ENCODE measurements around the gene OR2T11. TPM values are rescaled to one million over a fixed set of nuclear protein-coding genes. Genes with fewer than 3 reads are reported as not detected.

Gene OR2T11
- polyA plus RNA-seq, 6 donors from 2014 or later, result 0.18 TPM; not detected in 5

DNA sequence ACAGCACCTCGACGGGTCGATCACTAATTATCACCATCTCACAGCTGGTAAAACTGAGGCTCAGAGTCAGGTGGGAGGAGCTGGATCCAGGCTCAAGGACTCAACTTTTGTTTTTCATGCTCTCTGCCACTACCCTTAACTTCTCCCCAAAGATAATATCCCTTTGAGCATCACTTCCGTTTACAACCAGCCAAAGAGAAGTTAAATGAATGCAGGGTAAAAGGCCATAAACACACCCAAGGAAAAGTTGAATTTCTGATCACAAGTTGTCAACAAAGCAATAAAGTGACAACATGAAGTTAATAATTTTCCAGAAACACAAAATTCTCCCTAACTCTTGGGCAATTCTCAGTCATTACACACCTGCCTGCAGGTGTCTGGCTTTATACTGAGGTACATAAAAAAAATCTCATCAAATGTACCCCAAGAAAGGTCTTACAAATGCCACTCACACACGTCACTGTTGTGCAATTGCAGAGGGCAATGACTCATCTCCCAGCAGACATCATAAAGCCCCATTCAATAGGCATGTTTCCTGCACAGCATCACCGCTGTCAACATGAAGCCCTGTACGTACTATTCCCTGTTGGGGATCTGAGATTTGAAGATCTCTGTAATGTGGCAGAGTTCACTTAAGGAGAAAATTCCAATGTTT lies 3.4 kb downstream of the OR2T11 start:
- DNase-seq, result no peak
- no peak overlapping the region for H3K27ac Mint-ChIP-seq
- peaks cover 0 to 4% (median 0%) of the 10 kb centered on the region in 3 donors for H3K4me1 Mint-ChIP-seq
- peaks cover 0 to 14% of the 10 kb centered on the region in 2 donors for H3K36me3 Mint-ChIP-seq
- H3K9me3 Mint-ChIP-seq, result peaks cover 0 to 1% (median 0%) of the 10 kb centered on the region in 7 donors
- H3K4me3 Mint-ChIP-seq, result no peak overlapping the region
- H3K27me3 Mint-ChIP-seq, result peaks cover 0 to 9% (median 0%) of the 10 kb centered on the region in 3 donors
- no peak for ATAC-seq (ENCODE audit: low read depth in 2 of 2)

- no peak overlapping the region for H3K27ac Mint-ChIP-seq
- peaks cover 0 to 14% of the 10 kb centered on the region in 2 donors for H3K36me3 Mint-ChIP-seq
- no peak overlapping the region for H3K4me3 Mint-ChIP-seq
- H3K9me3 Mint-ChIP-seq, result peaks cover 0 to 1% (median 0%) of the 10 kb centered on the region in 7 donors
- H3K4me1 Mint-ChIP-seq, result peaks cover 0 to 4% (median 0%) of the 10 kb centered on the region in 3 donors
- no peak for ATAC-seq (ENCODE audit: low read depth in 2 of 2)
- DNase-seq, result no peak
- peaks cover 0 to 9% (median 0%) of the 10 kb centered on the region in 3 donors for H3K27me3 Mint-ChIP-seq
These were observed 4.3 kb downstream of the OR2T11 start for GRCh38 chr1:248630551-248630950.

DNA sequence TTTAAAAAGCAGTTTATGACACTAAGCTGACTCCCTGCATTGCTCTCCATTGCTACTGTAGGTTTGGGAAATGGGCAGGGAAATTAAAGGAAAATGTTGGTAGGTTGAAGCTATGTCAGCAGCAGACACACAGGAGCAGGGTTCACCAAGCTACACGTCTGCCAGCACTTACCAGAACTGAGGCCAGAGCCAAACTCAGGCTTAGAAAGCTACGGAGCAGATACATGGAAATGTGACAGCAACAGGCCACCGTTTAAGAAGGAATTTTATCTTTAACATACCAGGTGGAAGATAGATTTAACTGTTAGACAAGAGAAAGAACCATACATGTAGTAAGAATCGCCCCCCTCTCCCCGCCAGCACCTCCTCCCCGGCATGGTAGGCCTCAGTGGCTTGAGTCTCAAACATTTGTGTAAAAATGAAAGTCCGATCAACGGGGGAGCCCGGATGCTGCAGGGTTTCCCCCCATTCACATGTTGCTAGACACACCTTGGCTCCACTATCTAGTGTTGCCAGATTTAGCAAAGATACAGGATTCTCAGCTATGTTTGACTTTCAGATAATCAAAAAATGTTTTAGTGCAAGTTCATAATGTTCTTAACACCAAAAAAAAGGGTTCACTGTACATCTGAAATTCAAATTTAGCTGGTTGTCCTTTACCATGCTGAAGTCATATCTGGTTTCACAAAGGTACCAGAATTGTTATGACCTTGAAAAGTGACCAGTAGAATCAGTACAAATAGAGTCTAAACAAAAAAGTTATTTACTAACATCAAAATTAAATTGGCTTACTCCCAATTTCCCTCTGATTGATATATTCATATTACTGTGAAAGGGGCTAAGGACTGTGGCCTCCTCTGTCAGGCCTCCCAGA lies 6.7 kb downstream of the OR2T11 start:
- Mint-ChIP-seq H3K4me1 (peaks cover 0 to 4% (median 2%) of the 10 kb centered on the region in 3 donors), H3K36me3 (peaks cover 0 to 14% of the 10 kb centered on the region in 2 donors), H3K4me3 (no peak overlapping the region), H3K27me3 (peaks cover 0 to 9% (median 0%) of the 10 kb centered on the region in 3 donors), H3K27ac (peak overlapping the region in 2 of 6 donors; percentile 41 to 78), H3K9me3 (peaks cover 0 to 1% (median 0%) of the 10 kb centered on the region in 7 donors)
- DNase-seq (no peak), ATAC-seq (ENCODE audit: low read depth in 2 of 2) (no peak)

GRCh38 chr1:248625971-248626370 lies 8.9 kb downstream of the OR2T11 start:
- ATAC-seq (ENCODE audit: low read depth in 2 of 2) (no peak), DNase-seq (no peak)
- Mint-ChIP-seq H3K9me3 (peaks cover 0 to 1% (median 0%) of the 10 kb centered on the region in 7 donors), H3K4me1 (peaks cover 7 to 9% (median 9%) of the 10 kb centered on the region in 3 donors), H3K36me3 (peaks cover 0 to 13% of the 10 kb centered on the region in 2 donors), H3K27ac (no peak overlapping the region), H3K4me3 (no peak overlapping the region), H3K27me3 (peaks cover 0 to 9% (median 0%) of the 10 kb centered on the region in 3 donors)

DNA sequence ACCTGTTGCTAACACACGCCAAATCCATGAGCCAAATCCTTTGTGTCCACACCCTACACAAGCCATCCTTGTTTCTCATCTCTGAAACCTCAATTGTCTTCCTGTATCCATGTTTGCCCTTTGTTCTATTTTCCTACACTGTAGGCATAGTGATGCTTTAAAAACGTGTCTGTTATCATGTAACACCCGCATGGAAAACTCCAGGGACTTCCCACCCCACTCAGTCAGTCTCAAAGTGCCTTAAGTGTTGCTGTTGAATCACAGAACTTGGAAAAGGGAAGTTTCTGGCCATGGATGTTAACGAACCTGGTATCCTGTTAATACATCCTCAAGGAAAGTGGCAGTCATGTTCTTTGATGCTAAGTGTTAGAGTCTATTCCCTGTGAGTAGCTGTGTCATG lies 9.7 kb downstream of the OR2T11 start:
- no peak overlapping the region for H3K4me3 Mint-ChIP-seq
- peaks cover 7 to 9% (median 9%) of the 10 kb centered on the region in 3 donors for H3K4me1 Mint-ChIP-seq
- ATAC-seq (ENCODE audit: low read depth in 2 of 2), result no peak
- H3K9me3 Mint-ChIP-seq, result no peaks in the 10 kb centered on the region
- H3K27ac Mint-ChIP-seq, result no peak overlapping the region
- H3K27me3 Mint-ChIP-seq, result peaks cover 0 to 4% (median 0%) of the 10 kb centered on the region in 3 donors
- peaks cover 0 to 7% of the 10 kb centered on the region in 2 donors for H3K36me3 Mint-ChIP-seq
- no peak for DNase-seq

- Mint-ChIP-seq H3K4me1 (peaks cover 9 to 16% (median 13%) of the 10 kb centered on the region in 3 donors), H3K36me3 (no peaks in the 10 kb centered on the region), H3K27me3 (no peaks in the 10 kb centered on the region), H3K9me3 (no peaks in the 10 kb centered on the region), H3K27ac (peak overlapping the region in 5 of 6 donors; percentile 56 to 96 (median 84)), H3K4me3 (peak overlapping the region in 3 of 8 donors; percentile 0 to 51 (median 23))
- peak; percentile 45 for DNase-seq
- ATAC-seq (ENCODE audit: low read depth in 2 of 2), result peak; percentile 86
These were observed 12.3 kb downstream of the OR2T11 start for GRCh38 chr1:248622570-248623001.

DNA sequence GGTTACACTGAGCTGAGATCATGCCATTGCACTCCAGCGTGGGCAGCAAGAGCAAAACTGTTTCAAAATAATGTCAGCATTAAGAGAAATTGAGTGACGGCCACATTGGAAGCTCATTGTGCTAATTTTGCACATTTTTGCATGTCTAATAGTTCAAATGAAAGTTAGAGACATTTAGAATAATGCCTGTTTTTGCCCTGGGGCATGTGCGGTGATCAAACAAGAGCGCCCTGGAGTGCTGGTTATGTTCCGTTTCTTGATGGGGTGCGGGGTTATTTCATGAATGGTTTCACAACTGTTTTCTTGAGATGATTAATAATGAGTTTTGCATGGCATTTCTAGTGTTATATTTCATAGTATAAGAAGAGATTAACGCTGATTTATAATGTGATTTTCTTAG lies 13.1 kb downstream of the OR2T11 start:
- Mint-ChIP-seq H3K36me3 (no peaks in the 10 kb centered on the region), H3K9me3 (no peaks in the 10 kb centered on the region), H3K4me3 (no peak overlapping the region), H3K27ac (no peak overlapping the region), H3K4me1 (peaks cover 9 to 16% (median 13%) of the 10 kb centered on the region in 3 donors), H3K27me3 (no peaks in the 10 kb centered on the region)
- no peak for ATAC-seq (ENCODE audit: low read depth in 2 of 2)
- DNase-seq, result no peak

GRCh38 chr1:248618878-248619277 lies 16.0 kb downstream of the OR2T11 start:
- peak; percentile 30 for DNase-seq
- H3K27me3 Mint-ChIP-seq, result no peaks in the 10 kb centered on the region
- H3K27ac Mint-ChIP-seq, result peak overlapping the region in 1 of 6 donors; percentile 57
- no peak overlapping the region for H3K4me3 Mint-ChIP-seq
- H3K9me3 Mint-ChIP-seq, result no peaks in the 10 kb centered on the region
- H3K4me1 Mint-ChIP-seq, result peaks cover 9 to 16% (median 13%) of the 10 kb centered on the region in 3 donors
- peak; percentile 21 to 29 for ATAC-seq (ENCODE audit: low read depth in 2 of 2)
- no peaks in the 10 kb centered on the region for H3K36me3 Mint-ChIP-seq

DNA sequence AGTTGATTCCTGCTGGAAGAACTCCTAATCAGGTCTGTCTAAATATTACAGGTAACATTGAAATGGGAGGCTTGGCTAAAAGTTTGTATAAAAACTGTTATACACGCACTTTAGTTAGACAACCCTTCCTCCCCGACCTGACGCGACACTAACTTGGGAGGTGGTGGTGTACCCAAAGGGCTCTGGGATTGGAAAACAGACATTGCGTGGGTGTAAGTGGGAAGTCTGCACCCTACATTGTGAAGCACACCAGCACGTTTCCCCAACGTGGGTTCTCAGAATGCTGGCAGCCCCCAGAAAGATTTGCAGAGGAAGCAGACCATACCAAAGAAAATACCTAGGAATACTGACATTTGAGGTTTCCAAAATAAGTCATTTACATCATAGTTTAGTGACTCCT lies 16.8 kb downstream of the OR2T11 start:
- Mint-ChIP-seq H3K4me3 (no peak overlapping the region), H3K9me3 (no peaks in the 10 kb centered on the region), H3K4me1 (peaks cover 7 to 16% (median 13%) of the 10 kb centered on the region in 3 donors), H3K27ac (peak overlapping the region in 1 of 6 donors; percentile 19), H3K27me3 (no peaks in the 10 kb centered on the region), H3K36me3 (no peaks in the 10 kb centered on the region)
- DNase-seq, result no peak
- ATAC-seq (ENCODE audit: low read depth in 2 of 2), result no peak

DNA sequence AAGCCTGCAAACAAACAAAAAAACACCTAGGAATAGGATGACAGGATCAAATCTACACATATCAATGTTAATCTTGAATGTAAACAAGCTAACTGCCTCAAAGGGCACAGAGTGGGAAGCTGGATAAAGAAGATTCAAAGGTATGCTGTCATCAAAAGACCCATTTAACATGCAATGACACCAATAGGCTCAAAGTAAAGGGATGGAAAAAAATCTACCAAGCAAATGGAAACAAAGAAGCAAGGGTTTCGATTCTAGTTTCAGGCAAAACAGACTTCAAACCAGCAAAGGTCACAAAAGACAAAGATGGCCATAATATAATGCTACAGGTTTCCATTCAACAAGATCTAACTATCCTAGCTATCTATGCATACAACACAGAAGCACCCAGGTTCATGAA lies 21.1 kb downstream of the OR2T11 start:
- Mint-ChIP-seq H3K27me3 (no peaks in the 10 kb centered on the region), H3K4me1 (peaks cover 0 to 4% (median 3%) of the 10 kb centered on the region in 3 donors), H3K4me3 (no peak overlapping the region), H3K9me3 (no peaks in the 10 kb centered on the region), H3K36me3 (no peaks in the 10 kb centered on the region), H3K27ac (peak overlapping the region in 1 of 6 donors; percentile 57)
- no peak for ATAC-seq (ENCODE audit: low read depth in 2 of 2)
- no peak for DNase-seq

- H3K4me1 Mint-ChIP-seq, result no peaks in the 10 kb centered on the region
- no peaks in the 10 kb centered on the region for H3K9me3 Mint-ChIP-seq
- DNase-seq, result no peak
- H3K36me3 Mint-ChIP-seq, result no peaks in the 10 kb centered on the region
- no peaks in the 10 kb centered on the region for H3K27me3 Mint-ChIP-seq
- peak overlapping the region in 2 of 6 donors; percentile 21 to 49 for H3K27ac Mint-ChIP-seq
- no peak for ATAC-seq (ENCODE audit: low read depth in 2 of 2)
- no peak overlapping the region for H3K4me3 Mint-ChIP-seq
These were observed 22.9 kb downstream of the OR2T11 start for GRCh38 chr1:248611883-248612414.

- DNase-seq (no peak), ATAC-seq (ENCODE audit: low read depth in 2 of 2) (no peak)
- Mint-ChIP-seq H3K4me3 (no peak overlapping the region), H3K36me3 (no peaks in the 10 kb centered on the region), H3K9me3 (no peaks in the 10 kb centered on the region), H3K4me1 (no peaks in the 10 kb centered on the region), H3K27me3 (no peaks in the 10 kb centered on the region), H3K27ac (no peak overlapping the region)
These were observed 24.6 kb downstream of the OR2T11 start for GRCh38 chr1:248610301-248610700.

DNA sequence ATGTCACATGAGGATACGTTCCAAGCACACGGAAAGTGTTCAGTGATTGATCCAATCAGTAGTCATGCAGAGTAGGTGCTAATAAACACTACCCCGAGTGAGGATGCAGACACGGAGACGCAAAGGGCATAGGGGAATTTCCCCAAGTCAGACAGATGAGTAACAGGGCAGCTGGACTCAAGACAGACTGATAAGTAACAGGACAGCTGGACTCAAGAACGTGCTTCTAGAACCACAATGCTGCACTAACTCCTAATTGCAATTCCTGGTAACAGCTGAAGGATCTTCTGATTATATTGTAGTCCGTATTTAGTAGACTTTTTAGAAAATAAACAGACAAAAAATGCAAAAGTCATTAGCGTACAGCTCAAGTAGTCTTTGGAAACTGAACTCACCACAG lies 35.5 kb downstream of the OR2T11 start:
- Mint-ChIP-seq H3K27ac (peak overlapping the region in 1 of 6 donors; percentile 32), H3K9me3 (peaks cover 0 to 3% (median 0%) of the 10 kb centered on the region in 7 donors), H3K4me1 (no peaks in the 10 kb centered on the region)

More for the DNA sequence above, 35.5 kb downstream of the OR2T11 start:
- Mint-ChIP-seq H3K27me3 (peaks cover 0 to 12% (median 10%) of the 10 kb centered on the region in 3 donors), H3K4me3 (no peak overlapping the region), H3K36me3 (no peaks in the 10 kb centered on the region)
- ATAC-seq (ENCODE audit: low read depth in 2 of 2) (no peak), DNase-seq (no peak)
